DOHH2 (cell line): ENCODE data around the gene KCNJ6.

Experiments used
- H3F3A ChIP-seq: fragments of 200-600 bp; sonication (generic), shearing (Covaris generic); 2 replicates; pipeline ENCODE4 v1.6.0; 2016; ENCODE audit warnings: antibody characterized with exemption, mild to moderate bottlenecking; ENCODE audit not compliant: control insufficient read depth, insufficient read depth
- H3K27ac ChIP-seq: fragments of 200-600 bp; sonication (generic); 2 replicates; pipeline ENCODE4 v1.5.1; 2014; ENCODE audit warnings: low read depth, mild to moderate bottlenecking, low read length, moderate library complexity
- H3K27me3 ChIP-seq: fragments of 200-600 bp; sonication (generic); 2 replicates; pipeline ENCODE4 v1.6.1; 2014; ENCODE audit warnings: mild to moderate bottlenecking, low read length, mixed read lengths; ENCODE audit not compliant: control insufficient read depth
- H3K36me3 ChIP-seq: fragments of 200-600 bp; sonication (generic); 2 replicates; pipeline ENCODE4 v1.6.1; 2014; ENCODE audit warnings: mild to moderate bottlenecking, low read length, moderate library complexity, mixed read lengths; ENCODE audit not compliant: control insufficient read depth
- H3K4me1 ChIP-seq: fragments of 200-600 bp; sonication (generic); 2 replicates; pipeline ENCODE4 v1.6.1; 2014; ENCODE audit warnings: mild to moderate bottlenecking, low read length, mixed read lengths; ENCODE audit not compliant: control insufficient read depth
- H3K4me2 ChIP-seq: fragments of 200-600 bp; sonication (generic); 2 replicates; pipeline ENCODE4 v1.6.0; 2014; ENCODE audit warnings: mild to moderate bottlenecking, low read length, moderate library complexity
- H3K4me3 ChIP-seq: fragments of 200-600 bp; sonication (generic); 2 replicates; pipeline ENCODE4 v1.5.1; 2014; ENCODE audit warnings: mild to moderate bottlenecking, low read length, mixed read lengths
- H3K79me2 ChIP-seq: fragments of 200-600 bp; sonication (generic); 2 replicates; pipeline ENCODE4 v1.6.1; 2014; ENCODE audit warnings: mild to moderate bottlenecking, low read length, mixed read lengths; ENCODE audit not compliant: control insufficient read depth
- H3K9me2 ChIP-seq: fragments of 200-600 bp; sonication (generic); replicated peaks from 2 replicates; pipeline ENCODE4 v1.6.1; 2014; ENCODE audit warnings: mild to moderate bottlenecking, low read length, mixed read lengths; ENCODE audit not compliant: control insufficient read depth
- H3K9me3 ChIP-seq: fragments of 200-600 bp; sonication (generic); 2 replicates; pipeline ENCODE4 v1.6.1; 2014; ENCODE audit warnings: antibody characterized with exemption, low read length, mixed read lengths; ENCODE audit not compliant: control insufficient read depth, insufficient read depth
- H4K20me1 ChIP-seq: fragments of 200-600 bp; sonication (generic); 2 replicates; pipeline ENCODE4 v1.6.0; 2014; ENCODE audit warnings: low read depth, mild to moderate bottlenecking, antibody characterized with exemption, low read length, moderate library complexity; ENCODE audit not compliant: control insufficient read depth, insufficient read depth
- CTCF ChIP-seq: fragments of 200-600 bp; sonication (generic); IDR thresholded peaks from one replicate; pipeline ENCODE4 v1.5.1; 2014; ENCODE audit warnings: antibody characterized with exemption, mild to moderate bottlenecking, low read depth, low read length; ENCODE audit not compliant: poor library complexity, severe bottlenecking
- EZH2phosphoT487 ChIP-seq: fragments of 200-600 bp; sonication (generic); IDR thresholded peaks from 2 replicates; pipeline ENCODE4 v1.6.1; 2017; ENCODE audit warnings: borderline replicate concordance, mild to moderate bottlenecking, antibody characterized with exemption, low read length, moderate library complexity, mixed read lengths

The KCNJ6 gene

GRCh38 chr21:37916310-37917051 is at the start of gene KCNJ6:
Gene KCNJ6 (minus strand): TSS chr21:37916457. CDS start chr21:37840682, 75,775 bp downstream.
- H3K9me2 ChIP-seq: no peaks in the 10 kb centered on the region
- H4K20me1 ChIP-seq: no peaks in the 10 kb centered on the region
- TF ChIP-seq CTCF (no peak), EZH2phosphoT487 (no peak)
- no peaks in the 10 kb centered on the region for H3K4me1 ChIP-seq
- no peaks in the 10 kb centered on the region for H3F3A ChIP-seq
- no peak within 1 kb of the TSS for H3K4me3 ChIP-seq
- no peaks in the 10 kb centered on the region for H3K27me3 ChIP-seq
- H3K27ac ChIP-seq: no peak within 1 kb of the TSS
- H3K36me3 ChIP-seq: no peaks in the 10 kb centered on the region
- no peaks in the 10 kb centered on the region for H3K79me2 ChIP-seq
- H3K9me3 ChIP-seq: no peaks in the 10 kb centered on the region; the same call in 1 of the 2 replicates
- H3K4me2 ChIP-seq: no peak within 1 kb of the TSS

GRCh38 chr21:37965088-37965805 is 49.0 kb upstream of the KCNJ6 start:
- H3K4me1 ChIP-seq: no peaks in the 10 kb centered on the region

GRCh38 chr21:37958537-37958936 is 42.3 kb upstream of the KCNJ6 start:
- Histone ChIP-seq H3K79me2 (no peaks in the 10 kb centered on the region), H3K9me3 (no peaks in the 10 kb centered on the region), H3K4me3 (no peak overlapping the region), H3K4me2 (no peak overlapping the region), H3K9me2 (no peaks in the 10 kb centered on the region), H4K20me1 (no peaks in the 10 kb centered on the region), H3K36me3 (no peaks in the 10 kb centered on the region), H3F3A (no peaks in the 10 kb centered on the region), H3K4me1 (no peaks in the 10 kb centered on the region), H3K27ac (no peak overlapping the region), H3K27me3 (no peaks in the 10 kb centered on the region)
- TF ChIP-seq CTCF: no peak
- no peak for TF ChIP-seq EZH2phosphoT487

More at GRCh38 chr21:37965088-37965805, 49.0 kb upstream of the KCNJ6 start:
- Histone ChIP-seq H3K9me2 (no peaks in the 10 kb centered on the region), H3K79me2 (no peaks in the 10 kb centered on the region), H4K20me1 (no peaks in the 10 kb centered on the region), H3K4me2 (no peak overlapping the region), H3K27me3 (no peaks in the 10 kb centered on the region), H3K36me3 (no peaks in the 10 kb centered on the region), H3F3A (no peaks in the 10 kb centered on the region), H3K4me3 (no peak overlapping the region), H3K27ac (no peak overlapping the region), H3K9me3 (no peaks in the 10 kb centered on the region)
- no peak for TF ChIP-seq CTCF
- no peak for TF ChIP-seq EZH2phosphoT487
